HTR-8/SVneo (cell line): ENCODE data around the gene RFX4.

Experiments used
- DNase-seq: peaks from one replicate; pipeline ENCODE4 v3.0.0; 2011; ENCODE audit warnings: low spot score, mixed read lengths; ENCODE audit not compliant: insufficient read length
- FAIRE-seq: peaks from 2 replicates; lab custom pipeline; 2011; peaks lifted over from hg19 to GRCh38; lab: Jason Lieb, UNC

Gene RFX4

GRCh38 chr12:106582641-106583230 lies at the start of gene RFX4:
Gene RFX4 (plus strand): TSS chr12:106583004. CDS start chr12:106583321, 317 bp downstream.
- FAIRE-seq: no peak

GRCh38 chr12:106541201-106541600 lies 41.6 kb upstream of the RFX4 start:
- DNase-seq: no peak
- no peak for FAIRE-seq

More at GRCh38 chr12:106582641-106583230, at the start of gene RFX4:
- DNase-seq: no peak

- DNase-seq (no peak), FAIRE-seq (no peak)
These were observed 31.4 kb upstream of the RFX4 start for GRCh38 chr12:106551410-106551809.

- no peak for FAIRE-seq
- no peak for DNase-seq
These were observed 30.6 kb upstream of the RFX4 start for GRCh38 chr12:106552228-106552627.

GRCh38 chr12:106564678-106565329 lies 18.0 kb upstream of the RFX4 start:
- no peak for FAIRE-seq
- no peak for DNase-seq

GRCh38 chr12:106566771-106567170 lies 16.0 kb upstream of the RFX4 start:
- DNase-seq (no peak), FAIRE-seq (no peak)

- DNase-seq: no peak
- no peak for FAIRE-seq
These were observed 9.6 kb upstream of the RFX4 start for GRCh38 chr12:106573239-106573638.

GRCh38 chr12:106576848-106577247 lies 6.0 kb upstream of the RFX4 start:
- FAIRE-seq: no peak

GRCh38 chr12:106580671-106581508 lies 1.9 kb upstream of the RFX4 start:
- FAIRE-seq: no peak
- no peak for DNase-seq

More at GRCh38 chr12:106576848-106577247, 6.0 kb upstream of the RFX4 start:
- DNase-seq: no peak

GRCh38 chr12:106581543-106582248 lies 1.1 kb upstream of the RFX4 start:
- DNase-seq: no peak
- no peak for FAIRE-seq

GRCh38 chr12:106582249-106582591 lies 584 bp upstream of the RFX4 start:
- no peak for DNase-seq
- no peak for FAIRE-seq

- DNase-seq (no peak), FAIRE-seq (no peak)
These were observed 669 bp downstream of the RFX4 start for GRCh38 chr12:106583242-106584103.

- no peak for FAIRE-seq
- DNase-seq: no peak
These were observed 1.6 kb downstream of the RFX4 start for GRCh38 chr12:106584104-106585064.

- FAIRE-seq (no peak), DNase-seq (no peak)
These were observed 2.3 kb downstream of the RFX4 start for GRCh38 chr12:106585105-106585520.

GRCh38 chr12:106585521-106586277 lies 2.9 kb downstream of the RFX4 start:
- DNase-seq (no peak), FAIRE-seq (no peak)

- FAIRE-seq (no peak), DNase-seq (no peak)
These were observed 3.5 kb downstream of the RFX4 start for GRCh38 chr12:106586278-106586802.

GRCh38 chr12:106586803-106587684 lies 4.2 kb downstream of the RFX4 start:
- FAIRE-seq: no peak

More at GRCh38 chr12:106586803-106587684, 4.2 kb downstream of the RFX4 start:
- no peak for DNase-seq
